ENCODE results near the gene PHLDB2. TPM values are rescaled to one million over a fixed set of nuclear protein-coding genes. Genes with fewer than 3 reads are reported as not detected.

PHLDB2 gene
- total and polyA plus RNA-seq, 2 of the 4 experiments (the other 2 are of a cell fraction): 10.6 to 28.7 TPM

GRCh38 chr3:111857474-111857873 is 1.6 kb upstream of the PHLDB2 start:
- no peak for DNase-seq

More at GRCh38 chr3:111857474-111857873, 1.6 kb upstream of the PHLDB2 start:
- H2AFZ ChIP-seq (replicated peaks; ENCODE audit: low read length, poor library complexity): no peak overlapping the region
- H4K5ac ChIP-seq (ENCODE audit: low read depth, low read length): no peak overlapping the region
- H3K4ac ChIP-seq (ENCODE audit: low read depth, low read length): no peak overlapping the region
- H3K27ac ChIP-seq (ENCODE audit: insufficient read depth, low read length): no peak overlapping the region
- no peak overlapping the region for H2BK20ac ChIP-seq (ENCODE audit: low read depth, low read length)
- H3K14ac ChIP-seq (replicated peaks; ENCODE audit: low read depth, low read length): no peak overlapping the region
- dilution Hi-C loops (cut with HindIII; ENCODE audit: low sequenced_read_pairs, unreplicated experiment): no loop called here
- TF ChIP-seq MXI1 (IDR thresholded peaks at IDR 0.05; ENCODE audit: borderline replicate concordance, low read depth, low read length): no peak
- no peak for TF ChIP-seq RAD21 (IDR thresholded peaks at IDR 0.05; ENCODE audit: low read length)
- TF ChIP-seq, protein P1, sequence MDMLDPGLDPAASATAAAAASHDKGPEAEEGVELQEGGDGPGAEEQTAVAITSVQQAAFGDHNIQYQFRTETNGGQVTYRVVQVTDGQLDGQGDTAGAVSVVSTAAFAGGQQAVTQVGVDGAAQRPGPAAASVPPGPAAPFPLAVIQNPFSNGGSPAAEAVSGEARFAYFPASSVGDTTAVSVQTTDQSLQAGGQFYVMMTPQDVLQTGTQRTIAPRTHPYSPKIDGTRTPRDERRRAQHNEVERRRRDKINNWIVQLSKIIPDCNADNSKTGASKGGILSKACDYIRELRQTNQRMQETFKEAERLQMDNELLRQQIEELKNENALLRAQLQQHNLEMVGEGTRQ (IDR thresholded peaks at IDR 0.05; ENCODE audit: low read depth, low read length): no peak
- TF ChIP-seq SMC3 (IDR thresholded peaks at IDR 0.05; ENCODE audit: low read depth, low read length): no peak
- TF ChIP-seq MAFK (IDR thresholded peaks at IDR 0.05; ENCODE audit: low read depth, low read length): no peak
- TF ChIP-seq, protein P2, sequence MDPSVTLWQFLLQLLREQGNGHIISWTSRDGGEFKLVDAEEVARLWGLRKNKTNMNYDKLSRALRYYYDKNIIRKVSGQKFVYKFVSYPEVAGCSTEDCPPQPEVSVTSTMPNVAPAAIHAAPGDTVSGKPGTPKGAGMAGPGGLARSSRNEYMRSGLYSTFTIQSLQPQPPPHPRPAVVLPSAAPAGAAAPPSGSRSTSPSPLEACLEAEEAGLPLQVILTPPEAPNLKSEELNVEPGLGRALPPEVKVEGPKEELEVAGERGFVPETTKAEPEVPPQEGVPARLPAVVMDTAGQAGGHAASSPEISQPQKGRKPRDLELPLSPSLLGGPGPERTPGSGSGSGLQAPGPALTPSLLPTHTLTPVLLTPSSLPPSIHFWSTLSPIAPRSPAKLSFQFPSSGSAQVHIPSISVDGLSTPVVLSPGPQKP (IDR thresholded peaks at IDR 0.05; ENCODE audit: borderline replicate concordance, low read depth, low read length): no peak
- TF ChIP-seq FOS (IDR thresholded peaks at IDR 0.05; ENCODE audit: low read depth, low read length): no peak
- TF ChIP-seq BHLHE40 (IDR thresholded peaks at IDR 0.05; ENCODE audit: low read depth, low read length): no peak
- TF ChIP-seq, protein P3, sequence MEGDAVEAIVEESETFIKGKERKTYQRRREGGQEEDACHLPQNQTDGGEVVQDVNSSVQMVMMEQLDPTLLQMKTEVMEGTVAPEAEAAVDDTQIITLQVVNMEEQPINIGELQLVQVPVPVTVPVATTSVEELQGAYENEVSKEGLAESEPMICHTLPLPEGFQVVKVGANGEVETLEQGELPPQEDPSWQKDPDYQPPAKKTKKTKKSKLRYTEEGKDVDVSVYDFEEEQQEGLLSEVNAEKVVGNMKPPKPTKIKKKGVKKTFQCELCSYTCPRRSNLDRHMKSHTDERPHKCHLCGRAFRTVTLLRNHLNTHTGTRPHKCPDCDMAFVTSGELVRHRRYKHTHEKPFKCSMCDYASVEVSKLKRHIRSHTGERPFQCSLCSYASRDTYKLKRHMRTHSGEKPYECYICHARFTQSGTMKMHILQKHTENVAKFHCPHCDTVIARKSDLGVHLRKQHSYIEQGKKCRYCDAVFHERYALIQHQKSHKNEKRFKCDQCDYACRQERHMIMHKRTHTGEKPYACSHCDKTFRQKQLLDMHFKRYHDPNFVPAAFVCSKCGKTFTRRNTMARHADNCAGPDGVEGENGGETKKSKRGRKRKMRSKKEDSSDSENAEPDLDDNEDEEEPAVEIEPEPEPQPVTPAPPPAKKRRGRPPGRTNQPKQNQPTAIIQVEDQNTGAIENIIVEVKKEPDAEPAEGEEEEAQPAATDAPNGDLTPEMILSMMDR (conservative IDR thresholded peaks at IDR 0.05; ENCODE audit: low read depth, low read length): no peak
- WGBS, 2 experiments (ENCODE audit: extremely low coverage in 2 of 2, insufficient read length in 1 of 2): 100% methylated on average over 1 of the region's 6 CpGs; no CpG with 5 or more reads in 1 of the 2 experiments
- H3K79me1 ChIP-seq (ENCODE audit: low read depth in 1 of 2, low read length in 2 of 2): peaks cover 4 to 10% of the 10 kb centered on the region in 2 experiments; a peak in 3 of 4 replicates
- no peak overlapping the region for H3K23ac ChIP-seq (ENCODE audit: low read depth, low read length)
- no peaks in the 10 kb centered on the region for H3K4me1 ChIP-seq (ENCODE audit: control insufficient read depth, insufficient read depth, low read length)
- no peaks in the 10 kb centered on the region for H4K20me1 ChIP-seq (ENCODE audit: insufficient read depth, low read length)
- H3K27me3 ChIP-seq (ENCODE audit: control insufficient read depth, insufficient read depth, low read length): no peaks in the 10 kb centered on the region
- H3K9ac ChIP-seq (ENCODE audit: low read depth, low read length): no peak overlapping the region
- no peak overlapping the region for H2BK5ac ChIP-seq (ENCODE audit: low read depth, low read length, poor library complexity, severe bottlenecking)
- H3K4me3 ChIP-seq (ENCODE audit: insufficient read depth, low read depth, low read length): no peak overlapping the region
- no peak overlapping the region for H4K8ac ChIP-seq (ENCODE audit: low read depth in 2 of 2, low read length in 2 of 2)
- H2BK120ac ChIP-seq (ENCODE audit: low read depth, low read length): no peak overlapping the region
- intact Hi-C loops (cut with micrococcal nuclease): no loop called here
- H3K9me3 ChIP-seq (ENCODE audit: control insufficient read depth, insufficient read depth, low read length): no peaks in the 10 kb centered on the region
- H3K4me2 ChIP-seq (ENCODE audit: low read depth, low read length): no peak overlapping the region
- ATAC-seq (ENCODE audit: low read depth): no peak
- BruUV-seq (replicated peaks): no TSS peak
- in situ Hi-C loops (cut with MboI; ENCODE audit: low sequenced_read_pairs): loop anchor here (25.0 kb wide), 1 partner anchor 270 kb away; the partner anchor contains the start of gene ZBED2
- POLR2A ChIA-PET (ENCODE audit: unreplicated experiment): no interaction called here
- H3K36me3 ChIP-seq (ENCODE audit: control insufficient read depth, insufficient read depth, low read length): no peaks in the 10 kb centered on the region
- 0 out of 2 replicates have a peak, but pooled peaks cover 4% of the 10 kb centered on the region for H3K9me1 ChIP-seq (ENCODE audit: insufficient read depth, low read length)
- H2AK9ac ChIP-seq (replicated peaks; ENCODE audit: low read depth, low read length, poor library complexity): no peak overlapping the region
- no peak overlapping the region for H3K56ac ChIP-seq (ENCODE audit: extremely low read depth, insufficient read depth, low read length)
- CTCF ChIA-PET: interaction anchor here (0.6 kb wide), 1 partner anchor 519 kb away, joined by 3 read pairs; no protein-coding TSS in a partner anchor
- H2AK5ac ChIP-seq (ENCODE audit: low read depth, low read length): no peak overlapping the region
- H3K18ac ChIP-seq (ENCODE audit: low read depth, low read length): no peak overlapping the region
- H2BK15ac ChIP-seq (ENCODE audit: low read depth, low read length): no peak overlapping the region
- no peak overlapping the region for H4K91ac ChIP-seq (ENCODE audit: insufficient read depth, low read depth, low read length)

Data from IMR-90 (cell line).